GM18499 (cell line): ENCODE results near the gene EDN2.

Experiments used
- ATAC-seq: cut with Tn5 transposase; IDR thresholded peaks from one replicate; pipeline ENCODE4 v1.9.1; 2021; ENCODE audit warnings: moderate number of reproducible peaks; ENCODE audit not compliant: insufficient read depth, unreplicated experiment

The EDN2 gene

GRCh38 chr1:41500378-41500777, 15.9 kb upstream of the EDN2 start:
- no peak for ATAC-seq

- ATAC-seq, result no peak
Measured at GRCh38 chr1:41499591-41499990, 15.1 kb upstream of the EDN2 start.

- ATAC-seq, result no peak
Measured at GRCh38 chr1:41498804-41499203, 14.3 kb upstream of the EDN2 start.

- ATAC-seq, result no peak
Measured at GRCh38 chr1:41498391-41498790, 13.9 kb upstream of the EDN2 start.

- ATAC-seq, result no peak
Measured at GRCh38 chr1:41497461-41498030, 13.1 kb upstream of the EDN2 start.

GRCh38 chr1:41497056-41497440, 12.6 kb upstream of the EDN2 start:
- ATAC-seq, result no peak

- ATAC-seq, result no peak
Measured at GRCh38 chr1:41496080-41497055, 11.9 kb upstream of the EDN2 start.

- no peak for ATAC-seq
Measured at GRCh38 chr1:41495210-41495948, 10.9 kb upstream of the EDN2 start.

GRCh38 chr1:41494351-41495209, 10.1 kb upstream of the EDN2 start:
- ATAC-seq, result no peak

- no peak for ATAC-seq
Measured at GRCh38 chr1:41493626-41494350, 9.3 kb upstream of the EDN2 start.

GRCh38 chr1:41493117-41493536, 8.6 kb upstream of the EDN2 start:
- ATAC-seq, result no peak

GRCh38 chr1:41492341-41492848, 7.9 kb upstream of the EDN2 start:
- ATAC-seq, result no peak

GRCh38 chr1:41490911-41491310, 6.4 kb upstream of the EDN2 start:
- ATAC-seq, result no peak

GRCh38 chr1:41489561-41489960, 5.1 kb upstream of the EDN2 start:
- no peak for ATAC-seq

- no peak for ATAC-seq
Measured at GRCh38 chr1:41488040-41488951, 3.8 kb upstream of the EDN2 start.

GRCh38 chr1:41487126-41488039, 2.9 kb upstream of the EDN2 start:
- no peak for ATAC-seq
